HG03196 (cell line): ENCODE measurements around the gene TMEM141.
"Not testable (repeated sequence)": the region's sequence is repeated elsewhere in the genome, so short reads cannot be mapped to it uniquely, and the experiment has no call there.

Experiments
- ATAC-seq: cut with Tn5 transposase; IDR thresholded peaks from one replicate; pipeline ENCODE4 v1.9.1; 2021; ENCODE audit not compliant: unreplicated experiment

The TMEM141 gene

GRCh38 chr9:136771907-136772415 lies 19.2 kb upstream of the TMEM141 start:
- no peak for ATAC-seq

DNA sequence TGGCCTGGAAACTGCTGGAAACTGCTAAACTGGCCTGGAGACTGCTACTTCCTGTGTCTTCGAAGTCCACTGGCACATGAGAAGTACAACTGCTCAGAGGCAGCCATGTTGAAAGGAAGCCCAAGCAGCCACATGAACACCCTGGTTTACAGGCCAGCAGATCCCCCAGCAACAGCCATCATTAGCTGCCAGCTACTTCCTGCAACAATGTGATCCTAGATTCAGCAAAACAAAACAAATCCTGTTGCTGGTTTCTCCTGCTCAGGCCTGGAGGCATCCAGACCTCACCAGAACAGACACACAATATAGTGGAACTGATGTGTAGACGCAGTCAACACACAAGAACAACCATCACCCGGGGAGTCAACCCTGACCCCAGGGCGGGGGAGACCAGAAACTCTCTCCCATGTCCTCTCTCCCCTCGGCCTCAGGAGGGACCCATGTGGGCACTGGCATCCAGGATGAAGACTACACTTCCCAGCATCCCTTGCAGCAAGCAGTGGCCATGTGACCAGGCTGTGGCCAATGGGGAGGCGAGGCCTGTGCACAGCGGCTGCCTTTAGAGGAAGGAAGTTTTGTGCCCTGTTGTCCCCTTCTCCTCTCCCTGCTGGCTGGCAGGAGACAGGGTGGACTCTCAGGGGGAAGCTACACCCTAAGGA lies 17.6 kb upstream of the TMEM141 start:
- ATAC-seq: no peak

DNA sequence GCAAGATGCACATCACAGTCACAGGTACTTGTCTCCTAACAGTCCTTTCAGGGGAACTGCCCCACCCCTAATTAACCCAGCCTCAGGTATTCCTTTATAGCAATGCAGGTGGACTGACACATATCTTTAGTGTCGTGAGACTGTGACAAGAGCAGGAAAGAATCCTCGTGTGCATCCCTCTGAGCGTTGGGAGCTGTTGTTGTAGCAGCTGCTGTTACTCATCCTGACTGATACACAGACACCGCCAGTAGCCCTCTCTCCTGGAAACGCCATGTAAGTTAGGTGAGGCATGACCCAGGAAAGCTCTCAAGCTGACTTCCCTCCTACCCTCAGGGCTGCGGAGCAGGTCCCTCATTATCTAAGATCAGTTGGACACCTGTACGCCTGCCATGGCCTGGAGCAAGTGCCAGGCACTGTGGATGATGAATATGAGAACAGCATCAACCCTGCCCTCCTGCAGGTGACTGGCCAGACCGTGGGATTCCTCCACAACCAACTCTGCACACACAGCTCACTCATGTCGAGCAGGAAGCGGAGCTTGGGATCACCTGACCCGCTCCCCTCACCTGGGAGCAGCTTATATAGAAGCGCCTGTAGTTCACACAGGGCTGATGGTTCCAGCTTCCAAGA lies 16.6 kb upstream of the TMEM141 start:
- no peak for ATAC-seq

DNA sequence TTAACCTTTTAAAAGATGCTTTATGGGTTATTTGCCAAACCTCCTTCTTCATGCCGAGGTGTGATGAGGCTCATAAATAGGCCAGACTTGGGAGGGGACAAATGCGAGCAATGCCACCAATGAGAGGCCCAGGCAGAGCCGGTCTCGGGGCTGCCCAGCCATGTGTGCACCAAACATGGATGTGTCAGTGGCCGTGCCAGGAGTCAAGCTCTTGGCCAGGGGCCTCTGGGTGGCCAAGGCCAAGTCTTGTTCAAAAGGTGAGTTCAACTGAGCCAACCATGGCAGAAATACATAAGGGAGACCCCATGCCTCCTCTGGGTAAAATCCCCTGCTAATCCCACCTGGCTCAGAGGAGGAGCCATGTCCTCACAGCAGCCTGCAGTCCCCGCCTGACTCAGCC lies 16.0 kb upstream of the TMEM141 start:
- no peak for ATAC-seq

DNA sequence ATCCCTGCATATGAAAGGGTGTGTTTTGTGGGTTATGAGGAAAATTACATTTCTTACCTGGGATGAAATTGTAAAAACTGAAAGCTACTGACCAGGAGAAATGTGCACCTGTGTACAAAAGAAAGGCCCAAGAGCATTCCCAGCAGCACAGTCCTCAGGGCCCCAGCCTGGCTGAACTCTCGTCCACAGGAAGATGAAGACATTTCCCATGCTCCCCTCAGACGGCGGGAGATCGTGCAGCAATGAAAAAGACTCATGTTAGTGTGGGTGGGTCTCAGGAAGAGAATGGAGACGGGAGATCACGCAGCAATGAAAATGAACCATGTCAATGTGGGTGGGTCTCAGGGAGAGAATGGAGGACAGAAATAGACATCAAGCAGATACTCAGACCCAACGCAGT lies 14.2 kb upstream of the TMEM141 start:
- no peak for ATAC-seq

- no peak for ATAC-seq
Observed at GRCh38 chr9:136777359-136777758, 13.8 kb upstream of the TMEM141 start.

- ATAC-seq: no peak
Observed at GRCh38 chr9:136779808-136780207, 11.3 kb upstream of the TMEM141 start.

DNA sequence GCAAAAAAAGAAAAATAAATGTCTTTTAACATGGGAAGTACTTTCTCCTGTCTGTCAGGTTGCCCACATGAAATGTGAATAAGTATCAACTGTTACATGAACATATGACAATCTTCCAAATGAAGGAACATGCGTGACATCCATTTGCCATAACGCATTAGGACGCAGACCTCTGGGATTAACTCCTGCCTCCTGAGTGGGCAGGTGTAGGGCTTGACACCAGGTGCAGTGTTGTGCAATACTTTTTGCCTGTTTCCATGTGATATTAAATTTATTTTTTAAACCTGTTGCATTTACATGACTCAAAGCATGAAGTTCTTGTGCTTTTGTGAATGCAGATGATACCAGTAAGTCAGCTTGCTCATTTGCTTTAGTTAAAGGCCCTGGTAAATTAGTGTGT lies 8.7 kb upstream of the TMEM141 start:
- no peak for ATAC-seq

GRCh38 chr9:136784249-136784996 lies 6.7 kb upstream of the TMEM141 start:
- ATAC-seq: no peak

- ATAC-seq: no peak
Observed at GRCh38 chr9:136784997-136785361, 6.2 kb upstream of the TMEM141 start.

- ATAC-seq: not testable (repeated sequence)
Observed at GRCh38 chr9:136785565-136786355, 5.4 kb upstream of the TMEM141 start.

DNA sequence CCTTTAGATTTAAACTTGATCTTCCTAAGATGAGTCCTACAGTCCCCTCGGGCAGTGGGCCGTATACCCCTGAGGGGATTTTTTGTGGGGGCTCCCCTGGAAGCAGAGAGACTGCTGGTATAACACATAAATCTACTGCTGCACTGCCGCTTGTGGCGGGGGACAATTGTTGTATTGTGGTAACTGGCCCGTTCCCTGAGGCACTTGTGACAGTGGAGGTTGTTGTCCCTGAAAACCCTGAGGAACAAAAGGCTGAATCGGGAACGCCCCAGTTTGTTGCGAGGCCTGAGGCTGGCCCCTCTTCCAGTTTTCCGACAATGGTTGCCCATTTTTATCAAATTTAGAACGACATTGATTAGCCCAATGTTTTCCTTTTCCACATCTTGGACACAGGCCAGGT lies 4.7 kb upstream of the TMEM141 start:
- ATAC-seq: no peak

GRCh38 chr9:136786983-136787382 lies 4.2 kb upstream of the TMEM141 start:
- not testable (repeated sequence) for ATAC-seq

DNA sequence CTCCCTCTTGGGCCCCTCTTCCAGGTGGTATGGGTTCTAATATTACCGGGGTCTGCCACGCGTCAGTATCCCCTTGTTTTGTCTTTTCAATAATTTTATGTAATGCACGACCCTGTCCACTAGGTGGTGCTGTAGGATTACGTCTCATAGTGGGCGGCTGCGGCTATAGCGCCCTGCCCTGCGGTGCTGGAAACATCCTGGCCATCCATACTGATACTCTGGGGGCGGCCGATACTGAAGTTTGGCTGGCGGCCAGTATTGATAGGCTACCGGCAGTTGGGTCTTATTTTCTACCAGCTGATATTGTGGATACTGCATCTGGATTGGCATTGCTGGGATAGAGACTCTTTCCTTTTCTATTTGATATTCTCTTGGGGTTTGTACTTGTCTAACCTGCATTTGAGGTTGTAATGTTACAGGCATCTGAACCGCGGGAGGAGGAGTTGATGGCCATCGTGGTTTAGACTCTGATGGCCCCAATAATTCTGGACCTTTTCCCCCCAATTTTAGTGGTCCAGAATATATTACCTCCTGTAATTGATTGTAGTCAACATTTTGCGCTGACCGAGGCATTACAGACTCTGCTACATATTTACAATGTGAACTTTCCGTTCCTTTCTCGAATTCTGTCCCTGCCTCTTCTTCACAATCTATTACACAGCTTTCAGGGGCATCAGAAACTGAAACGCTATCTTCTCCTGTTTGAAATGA lies 3.3 kb upstream of the TMEM141 start:
- no peak for ATAC-seq

- ATAC-seq: not testable (repeated sequence)
Observed at GRCh38 chr9:136788644-136789522, 2.3 kb upstream of the TMEM141 start.

DNA sequence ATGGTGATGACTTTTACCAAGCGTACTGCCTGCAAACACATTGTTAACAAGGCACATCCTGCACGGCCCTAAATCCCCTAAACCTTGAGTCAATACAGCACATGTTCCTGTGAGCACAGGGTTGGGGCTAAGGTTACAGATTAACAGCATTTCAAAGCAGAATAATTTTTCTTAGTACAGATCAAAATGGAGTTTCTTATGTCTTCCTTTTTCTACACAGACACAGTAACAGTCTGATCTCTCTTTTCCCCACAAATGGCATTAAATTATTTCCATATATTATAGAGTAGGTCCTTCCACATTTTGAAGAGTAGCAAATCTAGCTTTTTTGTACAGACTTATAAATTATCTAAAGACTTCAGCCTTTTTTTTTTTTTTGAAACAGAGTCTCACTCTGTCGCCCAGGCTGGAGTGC lies 1.6 kb upstream of the TMEM141 start:
- no peak for ATAC-seq

DNA sequence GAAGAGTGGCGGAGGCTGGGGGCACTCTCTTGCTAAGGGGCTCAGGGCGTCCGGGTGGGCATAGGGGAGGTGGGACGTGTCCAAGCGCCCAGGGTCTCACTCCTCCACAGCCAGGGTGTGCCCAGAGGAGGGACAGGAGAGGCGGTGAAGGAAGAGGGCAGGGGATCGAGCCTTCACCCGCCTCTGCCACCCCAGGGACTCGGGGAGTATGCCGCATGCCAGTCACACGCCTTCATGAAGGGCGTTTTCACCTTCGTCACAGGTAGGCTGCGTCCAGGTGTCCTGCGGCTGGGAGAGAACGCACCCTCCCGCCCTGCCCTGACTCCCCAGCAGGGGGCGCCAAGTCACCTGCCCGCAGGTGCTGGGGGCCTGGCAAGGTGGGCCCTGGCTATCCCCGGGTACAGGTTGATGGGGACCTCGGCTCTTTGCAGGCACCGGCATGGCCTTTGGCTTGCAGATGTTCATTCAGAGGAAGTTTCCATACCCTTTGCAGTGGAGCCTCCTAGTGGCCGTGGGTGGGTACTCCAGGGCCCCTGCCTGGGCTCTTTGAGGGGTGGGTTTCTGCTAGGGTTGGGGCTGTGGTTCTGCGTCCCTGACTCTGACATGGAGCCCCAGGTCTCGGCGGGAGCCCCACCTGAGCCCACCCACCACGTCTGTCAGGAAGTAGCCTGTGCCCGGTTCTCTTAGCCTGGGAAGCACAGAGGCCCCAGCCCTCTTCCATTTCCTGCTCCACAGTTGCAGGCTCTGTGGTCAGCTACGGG lies 552 bp downstream of the TMEM141 start:
- peak; percentile 24 for ATAC-seq

DNA sequence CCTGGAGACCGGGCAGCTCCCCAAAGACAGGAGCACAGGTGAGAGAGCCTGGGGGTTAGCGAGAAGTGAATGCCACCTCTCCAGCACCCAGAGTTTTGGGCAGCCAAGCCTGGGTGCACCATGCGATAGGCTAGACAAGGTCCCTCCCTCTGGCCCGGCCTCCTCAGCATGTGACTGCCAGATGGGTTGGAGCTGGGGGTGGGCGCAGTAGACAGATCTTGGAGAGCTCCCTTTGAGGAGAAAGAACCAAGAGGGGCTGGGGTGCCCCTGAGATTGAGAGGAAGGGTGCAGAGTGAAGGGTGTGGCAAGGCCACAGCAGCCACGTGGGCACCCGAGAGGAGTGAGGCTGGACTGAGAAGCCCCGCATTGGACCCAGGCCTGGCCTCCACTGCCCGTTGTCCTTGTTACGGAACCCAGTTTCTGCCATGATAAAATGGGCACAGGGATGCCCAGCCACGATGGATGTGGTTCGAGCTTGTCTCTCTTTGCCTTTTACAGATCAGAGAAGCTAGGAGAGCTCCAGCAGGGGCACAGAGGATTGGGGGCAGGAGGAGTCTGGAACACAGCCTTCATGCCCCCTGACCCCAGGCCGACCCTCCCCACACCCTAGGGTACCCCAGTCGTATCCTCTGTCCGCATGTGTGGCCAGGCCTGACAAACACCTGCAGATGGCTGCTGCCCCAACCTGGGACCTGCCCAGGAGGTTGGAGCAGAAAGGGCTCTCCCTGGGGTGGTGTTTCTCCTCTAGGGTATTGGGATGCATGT lies 1.4 kb downstream of the TMEM141 start:
- no peak for ATAC-seq
